GM12878 (cell line): ENCODE measurements around the gene ACAP1. TPM values are rescaled to one million over a fixed set of nuclear protein-coding genes. Genes with fewer than 3 reads are reported as not detected.

Experiments
- BACH1 ChIP-seq: fragments of 450-650 bp; IDR thresholded peaks from 2 replicates; pipeline ENCODE4 v1.6.1; 2017; ENCODE audit warnings: mild to moderate bottlenecking, borderline replicate concordance
- BHLHE40 ChIP-seq, 2 experiments: fragments of 450-650 bp in 1 of 2; IDR thresholded peaks; 2 replicates each; pipeline ENCODE4 v1.6.1; 2011 to 2017; ENCODE audit warnings: low read depth in 2 of 2, borderline replicate concordance in 1 of 2, improper control_type of control experiment in 1 of 2, low read length in 1 of 2, mild to moderate bottlenecking in 1 of 2
- CBFB ChIP-seq: IDR thresholded peaks from 2 replicates; pipeline ENCODE4 v1.6.1; 2016; ENCODE audit warnings: antibody characterized with exemption, low read depth
- CBX3 ChIP-seq: fragments of 200-600 bp; sonication (generic); IDR thresholded peaks from 2 replicates; pipeline ENCODE4 v1.6.1; 2016; ENCODE audit warnings: low read depth, borderline replicate concordance
- CREM ChIP-seq: IDR thresholded peaks from 2 replicates; pipeline ENCODE4 v1.6.1; 2014; ENCODE audit warnings: antibody characterized with exemption, low read depth
- EED ChIP-seq: sonication (generic); IDR thresholded peaks from 2 replicates; pipeline ENCODE4 v1.6.1; 2016; ENCODE audit warnings: antibody characterized with exemption, low read depth
- EGR1 ChIP-seq, 2 experiments: IDR thresholded peaks; 1 replicate in 1 of 2; 2 replicates in 1 of 2; pipeline ENCODE4 v1.6.1; 2011 to 2012; ENCODE audit warnings: low read depth in 2 of 2, low read length in 2 of 2, borderline replicate concordance in 1 of 2, mild to moderate bottlenecking in 1 of 2, moderate library complexity in 1 of 2
- ESRRA ChIP-seq: IDR thresholded peaks from 2 replicates; pipeline ENCODE4 v1.6.1; 2012; ENCODE audit warnings: mild to moderate bottlenecking, low read length, improper control_type of control experiment
- EZH2 ChIP-seq: IDR thresholded peaks from 2 replicates; pipeline ENCODE4 v1.6.1; 2012; ENCODE audit warnings: low read depth, mild to moderate bottlenecking, control low read depth, inconsistent platforms, low read length, borderline replicate concordance; ENCODE audit not compliant: control insufficient read depth
- GATAD2B ChIP-seq: fragments of 450-650 bp; conservative IDR thresholded peaks from 2 replicates; pipeline ENCODE4 v1.6.1; 2017; ENCODE audit warnings: low read depth, mild to moderate bottlenecking, moderate library complexity
- IKZF2 ChIP-seq, 2 experiments: fragments of 450-650 bp; IDR thresholded peaks; 2 replicates each; pipeline ENCODE4 v1.6.1; 2017; ENCODE audit warnings: mild to moderate bottlenecking in 2 of 2, moderate library complexity in 2 of 2
- KDM1A ChIP-seq: fragments of 200-600 bp; sonication (generic); IDR thresholded peaks from 2 replicates; pipeline ENCODE4 v1.6.1; 2016; ENCODE audit warnings: borderline replicate concordance
- NFXL1 ChIP-seq: fragments of 450-650 bp; IDR thresholded peaks from 2 replicates; pipeline ENCODE4 v1.6.1; 2017; ENCODE audit warnings: antibody characterized with exemption, mild to moderate bottlenecking, borderline replicate concordance
- PML ChIP-seq: IDR thresholded peaks from 2 replicates; pipeline ENCODE4 v1.6.1; 2012; ENCODE audit warnings: low read length, inconsistent platforms
- REST ChIP-seq: IDR thresholded peaks from 2 replicates; pipeline ENCODE4 v1.6.1; 2012; ENCODE audit warnings: mild to moderate bottlenecking, low read depth, low read length
- SIN3A ChIP-seq: IDR thresholded peaks from 2 replicates; pipeline ENCODE4 v1.6.1; 2012; ENCODE audit warnings: low read depth, low read length, improper control_type of control experiment
- SMAD1 ChIP-seq: fragments of 450-650 bp; IDR thresholded peaks from 2 replicates; pipeline ENCODE4 v1.6.1; 2018; ENCODE audit warnings: mild to moderate bottlenecking, low read depth; ENCODE audit not compliant: partially characterized antibody
- SREBF2 ChIP-seq: IDR thresholded peaks from 2 replicates; pipeline ENCODE4 v1.6.1; 2012; ENCODE audit warnings: mild to moderate bottlenecking, low read length
- STAT3 ChIP-seq: IDR thresholded peaks from 2 replicates; pipeline ENCODE4 v1.6.1; 2011; ENCODE audit warnings: low read depth, low read length, improper control_type of control experiment
- TARDBP ChIP-seq: IDR thresholded peaks from 2 replicates; pipeline ENCODE4 v1.6.1; 2016; ENCODE audit warnings: borderline replicate concordance
- USF1 ChIP-seq: IDR thresholded peaks from 2 replicates; pipeline ENCODE4 v1.6.1; 2011; ENCODE audit warnings: borderline replicate concordance, low read depth, mild to moderate bottlenecking, moderate library complexity, mixed read lengths, low read length; ENCODE audit not compliant: insufficient read depth; ENCODE audit errors: extremely low read length
- YY1 ChIP-seq: IDR thresholded peaks from 2 replicates; pipeline ENCODE4 v1.6.1; 2011; ENCODE audit warnings: low read depth, mild to moderate bottlenecking, low read length
- ZNF217 ChIP-seq: fragments of 450-650 bp; IDR thresholded peaks from 2 replicates; pipeline ENCODE4 v1.6.1; 2017; ENCODE audit warnings: antibody characterized with exemption, mild to moderate bottlenecking
- ZNF24 ChIP-seq: fragments of 450-650 bp; IDR thresholded peaks from 2 replicates; pipeline ENCODE4 v1.6.1; 2017; ENCODE audit warnings: antibody characterized with exemption, mild to moderate bottlenecking
- ZNF274 ChIP-seq: IDR thresholded peaks from one replicate; pipeline ENCODE4 v1.8.0; 2011; ENCODE audit not compliant: insufficient read length, insufficient read depth
- ZSCAN29 ChIP-seq: fragments of 450-650 bp; IDR thresholded peaks from 2 replicates; pipeline ENCODE4 v1.6.1; 2017; ENCODE audit warnings: mild to moderate bottlenecking, moderate library complexity
- polyA plus RNA-seq, 11 experiments: library from polyadenylated mRNA; depleted of rRNA in 4 of 11; unstranded in 6 of 11; stranded (reverse) in 5 of 11; fragments of >200 nt; fragmentation: Nextera tagmentation in 4 of 11; fragmentation: Illumina TruSeq in 1 of 11; extraction: Ambion mirVana in 4 of 11; extraction: Trizol in 1 of 11; gene quantifications; 1 replicate in 1 of 11; 2 replicates in 10 of 11; pipeline versions ENCODE4 v1.2.1 to v1.2.3, GENCODE V29; 2011 to 2016; ENCODE audit warnings: inconsistent platforms in 2 of 11, missing spikeins in 2 of 11, low read depth in 1 of 11
- total RNA-seq, 4 experiments: library from RNA; depleted of rRNA in 3 of 4; stranded (reverse); fragments of >200 nt in 3 of 4; fragmentation: Illumina TruSeq in 1 of 4; extraction: Trizol in 1 of 4; gene quantifications; 2 replicates each; pipeline versions ENCODE4 v1.2.1 to v1.2.3, GENCODE V29; 2013 to 2021
- TF ChIP-seq, protein P1 (sequence below): fragments of 150-350 bp; IDR thresholded peaks from 2 replicates; pipeline ENCODE4 v1.6.1; 2014; ENCODE audit warnings: mild to moderate bottlenecking, low read depth, low read length

Gene ACAP1
- total and polyA plus RNA-seq, 10 of the 15 experiments (the other 5 are each of a cell fraction or from before 2014, with no cell fraction given) = 5.7 to 245 (median 118) TPM

- TF ChIP-seq, protein P1, sequence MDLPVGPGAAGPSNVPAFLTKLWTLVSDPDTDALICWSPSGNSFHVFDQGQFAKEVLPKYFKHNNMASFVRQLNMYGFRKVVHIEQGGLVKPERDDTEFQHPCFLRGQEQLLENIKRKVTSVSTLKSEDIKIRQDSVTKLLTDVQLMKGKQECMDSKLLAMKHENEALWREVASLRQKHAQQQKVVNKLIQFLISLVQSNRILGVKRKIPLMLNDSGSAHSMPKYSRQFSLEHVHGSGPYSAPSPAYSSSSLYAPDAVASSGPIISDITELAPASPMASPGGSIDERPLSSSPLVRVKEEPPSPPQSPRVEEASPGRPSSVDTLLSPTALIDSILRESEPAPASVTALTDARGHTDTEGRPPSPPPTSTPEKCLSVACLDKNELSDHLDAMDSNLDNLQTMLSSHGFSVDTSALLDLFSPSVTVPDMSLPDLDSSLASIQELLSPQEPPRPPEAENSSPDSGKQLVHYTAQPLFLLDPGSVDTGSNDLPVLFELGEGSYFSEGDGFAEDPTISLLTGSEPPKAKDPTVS = no peak
- TF ChIP-seq SIN3A (peak; percentile 88), USF1 (peak; percentile 77), ZNF274 (no peak), SREBF2 (no peak), EGR1 (IDR thresholded peaks at IDR 0.05; ENCODE audit: borderline replicate concordance in 1 of 2, low read depth in 2 of 2, low read length in 2 of 2) (no peak), SMAD1 (no peak), ZNF24 (no peak), IKZF2 (IDR thresholded peaks at IDR 0.05) (no peak), GATAD2B (peak; percentile 94), BACH1 (peak; percentile 65), KDM1A (no peak), ZSCAN29 (no peak), ZNF217 (no peak), REST (peak; percentile 80), YY1 (peak; percentile 80), PML (0 out of 2 replicates have a peak, but pooled peaks have one; percentile 64), CBX3 (no peak), STAT3 (no peak), EZH2 (no peak), TARDBP (no peak), EED (no peak), CBFB (no peak; the same call in 1 of the 2 replicates), BHLHE40 (IDR thresholded peaks at IDR 0.05; ENCODE audit: borderline replicate concordance in 1 of 2, low read depth in 2 of 2, low read length in 1 of 2) (peak; percentile 86 to 96), ESRRA (no peak), CREM (peak; percentile 98), NFXL1 (no peak)
Observed at GRCh38 chr17:7314719-7315569, 21.4 kb upstream of the ACAP1 start, which contains the start of gene GPS2 (continued).
